ENCODE data around the gene SLCO4A1.

GRCh38 chr20:62615750-62616251, 26.5 kb upstream of the SLCO4A1 start:
- TF ChIP-seq EZH2phosphoT487 (IDR thresholded peaks at IDR 0.05; ENCODE audit: insufficient read depth, low read depth) (no peak), EZH2 (IDR thresholded peaks at IDR 0.05; ENCODE audit: insufficient read depth, poor library complexity, severe bottlenecking) (no peak)

Measured in GM23248 (cell line).